H1 (cell line): ENCODE measurements around the gene MRC2. TPM values are rescaled to one million over a fixed set of nuclear protein-coding genes. Genes with fewer than 3 reads are reported as not detected.

Experiments
- CTCF ChIA-PET: fragments of 300-600 bp; sonication (Branson Sonifier 250); formaldehyde crosslinking; loops from one replicate; lab custom pipeline; 2021; ENCODE audit not compliant: partially characterized antibody; lab: Charles Lee
- POLR2A ChIA-PET: fragments of 300-600 bp; sonication (Branson Sonifier 250); formaldehyde crosslinking; loops from one replicate; lab custom pipeline; 2021; ENCODE audit warnings: inconsistent platforms; ENCODE audit not compliant: partially characterized antibody; lab: Charles Lee
- DNase-seq, 2 experiments: peaks; one replicate each; pipeline versions ENCODE4 v3.0.0 to v3.0.0-alpha.2; 2010 to 2022; ENCODE audit warnings: low spot score in 2 of 2, low read depth in 1 of 2, mixed read lengths in 1 of 2
- FAIRE-seq: peaks from 2 replicates; lab custom pipeline; 2011; peaks lifted over from hg19 to GRCh38; lab: Jason Lieb, UNC
- H2AFZ ChIP-seq: 2 replicates; pipeline ENCODE4 v1.8.1; 2012; ENCODE audit warnings: low read length, inconsistent platforms
- H2AK5ac ChIP-seq: 2 replicates; pipeline ENCODE4 v1.6.1; 2013; ENCODE audit warnings: low read depth, low read length
- H2BK120ac ChIP-seq: replicated peaks from 2 replicates; pipeline ENCODE3; 2013; ENCODE audit warnings: low read depth, low read length, inconsistent platforms
- H2BK12ac ChIP-seq: 2 replicates; pipeline ENCODE4 v1.6.1; 2013; ENCODE audit warnings: low read depth, low read length
- H2BK15ac ChIP-seq: 2 replicates; pipeline ENCODE4 v1.6.1; 2013; ENCODE audit warnings: low read length
- H2BK20ac ChIP-seq: 2 replicates; pipeline ENCODE4 v1.6.1; 2013; ENCODE audit warnings: low read length
- H2BK5ac ChIP-seq: 2 replicates; pipeline ENCODE4 v1.6.1; 2013; ENCODE audit warnings: low read depth, low read length
- H3K14ac ChIP-seq: 2 replicates; pipeline ENCODE4 v1.6.1; 2013; ENCODE audit warnings: inconsistent platforms; ENCODE audit not compliant: insufficient read length
- H3K18ac ChIP-seq: 2 replicates; pipeline ENCODE4 v1.6.1; 2013; ENCODE audit warnings: low read length; ENCODE audit errors: extremely low read depth
- H3K23ac ChIP-seq: 2 replicates; pipeline ENCODE4 v1.6.1; 2013; ENCODE audit warnings: inconsistent platforms; ENCODE audit not compliant: insufficient read length
- H3K23me2 ChIP-seq: 2 replicates; pipeline ENCODE4 v1.6.1; 2013; ENCODE audit warnings: low read depth, low read length
- H3K27ac ChIP-seq: 2 replicates; pipeline ENCODE4 v1.6.1; 2011; ENCODE audit warnings: low read depth, low read length, inconsistent platforms
- H3K27me3 ChIP-seq, 4 experiments: replicated peaks in 1 of 4; 1 replicate in 1 of 4; 2 replicates in 3 of 4; pipeline versions ENCODE4 v1.6.1 to v1.8.1; 2011 to 2013; ENCODE audit warnings: low read length in 3 of 4, mild to moderate bottlenecking in 3 of 4, inconsistent platforms in 2 of 4, mixed read lengths in 2 of 4, moderate library complexity in 1 of 4; ENCODE audit not compliant: control insufficient read depth in 3 of 4, insufficient read depth in 3 of 4; ENCODE audit errors: extremely low read depth in 1 of 4
- H3K36me3 ChIP-seq, 4 experiments: 2 replicates each; pipeline versions ENCODE4 v1.6.1 to v1.8.1; 2011 to 2013; ENCODE audit warnings: mild to moderate bottlenecking in 4 of 4, low read length in 3 of 4, moderate library complexity in 2 of 4, control low read depth in 1 of 4, inconsistent platforms in 1 of 4; ENCODE audit not compliant: insufficient read depth in 4 of 4, control insufficient read depth in 2 of 4
- H3K4ac ChIP-seq: replicated peaks from 2 replicates; pipeline ENCODE3; 2013; ENCODE audit warnings: low read length, low read depth, mixed read lengths, inconsistent platforms; ENCODE audit not compliant: insufficient read length
- H3K4me1 ChIP-seq, 4 experiments: replicated peaks in 1 of 4; 1 replicate in 1 of 4; 2 replicates in 3 of 4; pipeline versions ENCODE4 v1.6.1 to v1.8.1; 2011 to 2013; ENCODE audit warnings: low read length in 3 of 4, inconsistent platforms in 2 of 4, mixed read lengths in 1 of 4; ENCODE audit not compliant: insufficient read depth in 4 of 4, control insufficient read depth in 3 of 4
- H3K4me2 ChIP-seq, 2 experiments: 2 replicates each; pipeline versions ENCODE4 v1.6.1 to v1.8.1; 2011 to 2013; ENCODE audit warnings: low read depth in 2 of 2, low read length in 2 of 2, control low read depth in 1 of 2, inconsistent platforms in 1 of 2, mild to moderate bottlenecking in 1 of 2; ENCODE audit not compliant: insufficient read depth in 1 of 2
- H3K4me3 ChIP-seq, 4 experiments: fragments of 200-600, 300-600 bp in 1 of 4; sonication (generic), shearing (Covaris generic), sonication (Bioruptor Twin) in 1 of 4; 2 replicates each; pipeline versions ENCODE4 v1.5.1 to v1.8.1; 2011 to 2016; ENCODE audit warnings: low read length in 4 of 4, low read depth in 3 of 4, control low read depth in 2 of 4, inconsistent platforms in 2 of 4, mild to moderate bottlenecking in 2 of 4, mixed read lengths in 1 of 4, moderate library complexity in 1 of 4; ENCODE audit not compliant: insufficient read depth in 2 of 4; ENCODE audit errors: extremely low read depth in 1 of 4
- H3K56ac ChIP-seq: replicated peaks from 2 replicates; pipeline ENCODE3; 2013; ENCODE audit warnings: low read depth, mild to moderate bottlenecking, mixed read lengths, low read length, inconsistent platforms; ENCODE audit not compliant: insufficient read length
- H3K79me1 ChIP-seq: 2 replicates; pipeline ENCODE4 v1.6.1; 2013; ENCODE audit warnings: low read depth, low read length, control low read depth
- H3K79me2 ChIP-seq, 2 experiments: 2 replicates each; pipeline versions ENCODE4 v1.6.1 to v1.8.1; 2012 to 2013; ENCODE audit warnings: low read length in 2 of 2, mild to moderate bottlenecking in 2 of 2, inconsistent platforms in 1 of 2; ENCODE audit not compliant: insufficient read depth in 2 of 2, control insufficient read depth in 1 of 2
- H3K9ac ChIP-seq, 4 experiments: replicated peaks in 1 of 4; 1 replicate in 1 of 4; 2 replicates in 3 of 4; pipeline versions ENCODE4 v1.6.1 to v1.8.1; 2011 to 2013; ENCODE audit warnings: low read depth in 3 of 4, low read length in 3 of 4, control low read depth in 2 of 4, mild to moderate bottlenecking in 2 of 4, moderate library complexity in 2 of 4, inconsistent platforms in 1 of 4; ENCODE audit errors: extremely low read depth in 1 of 4
- H3K9me3 ChIP-seq, 2 experiments: 2 replicates each; pipeline versions ENCODE4 v1.6.1 to v1.8.1; 2012 to 2013; ENCODE audit warnings: mild to moderate bottlenecking in 2 of 2, moderate library complexity in 2 of 2, control low read depth in 1 of 2, inconsistent platforms in 1 of 2, low read depth in 1 of 2, low read length in 1 of 2, mixed read lengths in 1 of 2; ENCODE audit not compliant: insufficient read depth in 2 of 2
- H4K20me1 ChIP-seq, 2 experiments: replicated peaks in 1 of 2; 2 replicates each; pipeline versions ENCODE3 to v1.8.1; 2011 to 2013; ENCODE audit warnings: inconsistent platforms in 2 of 2, low read length in 2 of 2, mild to moderate bottlenecking in 1 of 2; ENCODE audit not compliant: insufficient read depth in 2 of 2, control insufficient read depth in 1 of 2
- H4K5ac ChIP-seq: 2 replicates; pipeline ENCODE4 v1.6.1; 2013; ENCODE audit warnings: low read length, low read depth, mixed read lengths, inconsistent platforms; ENCODE audit not compliant: insufficient read length
- H4K8ac ChIP-seq: 2 replicates; pipeline ENCODE4 v1.8.0; 2013; ENCODE audit warnings: mild to moderate bottlenecking, moderate library complexity, low read length, inconsistent platforms; ENCODE audit not compliant: insufficient read depth; ENCODE audit errors: extremely low read depth
- H4K91ac ChIP-seq: replicated peaks from 2 replicates; pipeline ENCODE3; 2013; ENCODE audit warnings: low read length, mixed read lengths, inconsistent platforms; ENCODE audit not compliant: insufficient read length
- ASH2L ChIP-seq: fragments of 200-600, 300-600 bp; sonication (generic); IDR thresholded peaks from one replicate; pipeline ENCODE4 v1.7.1; 2017; ENCODE audit warnings: low read length
- ATF2 ChIP-seq: IDR thresholded peaks from 2 replicates; pipeline ENCODE4 v1.6.1; 2012; ENCODE audit warnings: low read length, inconsistent platforms
- BACH1 ChIP-seq: IDR thresholded peaks from 2 replicates; pipeline ENCODE4 v1.6.1; 2012; ENCODE audit warnings: low read length, improper control_type of control experiment
- CEBPB ChIP-seq: IDR thresholded peaks from 2 replicates; pipeline ENCODE4 v1.6.1; 2012; ENCODE audit warnings: low read depth, low read length
- JUN ChIP-seq: IDR thresholded peaks from 2 replicates; pipeline ENCODE4 v1.6.1; 2011; ENCODE audit warnings: low read depth, mild to moderate bottlenecking, improper control_type of control experiment, low read length
- KDM1A ChIP-seq: fragments of 200-600, 300-600 bp; sonication (generic); IDR thresholded peaks from 2 replicates; pipeline ENCODE4 v1.7.1; 2016; ENCODE audit warnings: mild to moderate bottlenecking, low read length, borderline replicate concordance
- KDM5A ChIP-seq: fragments of 200-600 bp; IDR thresholded peaks from 2 replicates; pipeline ENCODE4 v1.7.1; 2012; ENCODE audit warnings: mild to moderate bottlenecking, low read length, inconsistent platforms, mixed read lengths
- POLR2A ChIP-seq, 2 experiments: IDR thresholded peaks; 1 replicate in 1 of 2; 2 replicates in 1 of 2; pipeline ENCODE4 v1.6.1; 2011; ENCODE audit warnings: low read depth in 2 of 2, low read length in 2 of 2, mild to moderate bottlenecking in 2 of 2; ENCODE audit errors: control extremely low read depth in 1 of 2
- RBBP5 ChIP-seq: IDR thresholded peaks from 2 replicates; pipeline ENCODE4 v1.7.1; 2012; ENCODE audit warnings: low read depth, mild to moderate bottlenecking, inconsistent platforms, low read length, moderate library complexity, borderline replicate concordance
- RFX5 ChIP-seq: IDR thresholded peaks from 2 replicates; pipeline ENCODE4 v1.6.1; 2011; ENCODE audit warnings: low read depth, low read length, improper control_type of control experiment, borderline replicate concordance
- SIN3A ChIP-seq, 2 experiments: IDR thresholded peaks in 1 of 2; conservative IDR thresholded peaks in 1 of 2; 2 replicates each; pipeline ENCODE4 v1.6.1; 2011 to 2012; ENCODE audit warnings: low read length in 2 of 2, improper control_type of control experiment in 1 of 2, low read depth in 1 of 2, mild to moderate bottlenecking in 1 of 2
- SP4 ChIP-seq: IDR thresholded peaks from 2 replicates; pipeline ENCODE4 v1.6.1; 2012; ENCODE audit warnings: low read length, inconsistent platforms
- ZNF274 ChIP-seq: IDR thresholded peaks from 2 replicates; pipeline ENCODE4 v1.7.0; 2012; ENCODE audit warnings: low read length, borderline replicate concordance; ENCODE audit errors: extremely low read depth
- WGBS, 2 experiments: shearing (Covaris generic) in 1 of 2; methylation state at CpG; one replicate each; pipeline versions ENCODE4 v1.1.6 to v1.1.7; 2013 to 2015; ENCODE audit warnings: low lambda C conversion rate in 2 of 2, mixed read lengths in 2 of 2, inconsistent platforms in 1 of 2, low coverage in 1 of 2, missing lambda C conversion rate in 1 of 2; ENCODE audit not compliant: insufficient replicate concordance in 2 of 2, insufficient coverage in 1 of 2, insufficient read length in 1 of 2; ENCODE audit errors: extremely low coverage in 1 of 2, missing lambda C conversion rate in 1 of 2; 5-methylcytosine and 5-hydroxymethylcytosine counted together
- polyA plus RNA-seq, 7 experiments: library from polyadenylated mRNA; depleted of rRNA in 3 of 7; stranded (reverse) in 5 of 7; unstranded in 2 of 7; fragments of >200 nt in 5 of 7; fragments of 200-250 nt in 2 of 7; gene quantifications; 1 replicate in 5 of 7; 2 replicates in 1 of 7; 4 replicates in 1 of 7; pipeline versions ENCODE4 v1.2.1 to v1.2.3, GENCODE V29; 2011 to 2013; ENCODE audit warnings: missing spikeins in 2 of 7, mixed read lengths in 2 of 7
- total RNA-seq: library from RNA; stranded (reverse); fragmentation: NEBNext Ultra II Directional; extraction: Animal tissue kit (Norgen Biotek cat#: 25700); gene quantifications from 2 replicates; pipeline ENCODE4 v1.2.1, GENCODE V29; 2021

Gene MRC2
- total and polyA plus RNA-seq, 2 of the 8 experiments (the other 6 are each of a cell fraction or from before 2014, with no cell fraction given): 7.0 to 24.2 TPM

- no peaks in the 10 kb centered on the region for H4K20me1 ChIP-seq
- no peak overlapping the region for H2BK12ac ChIP-seq
- no peak overlapping the region for H3K23ac ChIP-seq
- DNase-seq (no peak), FAIRE-seq (no peak)
- H2BK120ac ChIP-seq: no peak overlapping the region
- ChIA-PET POLR2A (no interaction called here), CTCF (interaction anchor here (1.2 kb wide), 1 partner anchor 95 kb away, joined by 3 read pairs; no protein-coding TSS in a partner anchor)
- TF ChIP-seq ASH2L (no peak), POLR2A (IDR thresholded peaks at IDR 0.05; ENCODE audit: control extremely low read depth in 1 of 2, low read depth in 2 of 2, low read length in 2 of 2) (no peak), KDM1A (no peak), RFX5 (no peak), SIN3A (conservative IDR thresholded peaks at IDR 0.05 in 1 of 2, IDR thresholded peaks at IDR 0.05 in 1 of 2; ENCODE audit: low read depth in 1 of 2, low read length in 2 of 2) (no peak), RBBP5 (no peak), BACH1 (no peak), CEBPB (no peak), KDM5A (no peak), SP4 (no peak), JUN (no peak), ATF2 (no peak), ZNF274 (no peak)
- H3K14ac ChIP-seq: no peak overlapping the region
- H3K4me2 ChIP-seq: no peak overlapping the region
- H3K9me3 ChIP-seq: no peaks in the 10 kb centered on the region; a peak in 1 of 4 replicates
- WGBS, 2 experiments: 80% methylated on average over 2 of the region's 2 CpGs; no CpG with 5 or more reads in 1 of the 2 experiments
- no peak overlapping the region for H2BK20ac ChIP-seq
- no peak overlapping the region for H2AFZ ChIP-seq
- no peaks in the 10 kb centered on the region for H3K23me2 ChIP-seq
- H3K56ac ChIP-seq: no peak overlapping the region
- no peak overlapping the region for H2BK5ac ChIP-seq
- H3K79me1 ChIP-seq: no peaks in the 10 kb centered on the region
- H3K27ac ChIP-seq: no peak overlapping the region
- no peak overlapping the region for H3K4me3 ChIP-seq
- no peaks in the 10 kb centered on the region for H3K27me3 ChIP-seq
- H3K36me3 ChIP-seq: peaks cover 2 to 64% (median 25%) of the 10 kb centered on the region in 4 experiments; a peak in 7 of 8 replicates
- no peak overlapping the region for H2AK5ac ChIP-seq
- H2BK15ac ChIP-seq: no peak overlapping the region
- no peak overlapping the region for H4K91ac ChIP-seq
- no peaks in the 10 kb centered on the region for H3K4me1 ChIP-seq
- H3K9ac ChIP-seq: no peak overlapping the region
- no peak overlapping the region for H3K4ac ChIP-seq
- H4K5ac ChIP-seq: no peak overlapping the region
- no peaks in the 10 kb centered on the region for H3K79me2 ChIP-seq
- no peak overlapping the region for H3K18ac ChIP-seq
- H4K8ac ChIP-seq: no peak overlapping the region
These were observed 29.6 kb upstream of the MRC2 start for GRCh38 chr17:62597920-62598319.
